Measurements from ENCODE around the gene NUP85. TPM values are rescaled to one million over a fixed set of nuclear protein-coding genes. Genes with fewer than 3 reads are reported as not detected.

The NUP85 gene
- polyA plus RNA-seq, 1 of the 3 experiments (the other 2 are of a cell fraction) = 80.5 TPM

DNA sequence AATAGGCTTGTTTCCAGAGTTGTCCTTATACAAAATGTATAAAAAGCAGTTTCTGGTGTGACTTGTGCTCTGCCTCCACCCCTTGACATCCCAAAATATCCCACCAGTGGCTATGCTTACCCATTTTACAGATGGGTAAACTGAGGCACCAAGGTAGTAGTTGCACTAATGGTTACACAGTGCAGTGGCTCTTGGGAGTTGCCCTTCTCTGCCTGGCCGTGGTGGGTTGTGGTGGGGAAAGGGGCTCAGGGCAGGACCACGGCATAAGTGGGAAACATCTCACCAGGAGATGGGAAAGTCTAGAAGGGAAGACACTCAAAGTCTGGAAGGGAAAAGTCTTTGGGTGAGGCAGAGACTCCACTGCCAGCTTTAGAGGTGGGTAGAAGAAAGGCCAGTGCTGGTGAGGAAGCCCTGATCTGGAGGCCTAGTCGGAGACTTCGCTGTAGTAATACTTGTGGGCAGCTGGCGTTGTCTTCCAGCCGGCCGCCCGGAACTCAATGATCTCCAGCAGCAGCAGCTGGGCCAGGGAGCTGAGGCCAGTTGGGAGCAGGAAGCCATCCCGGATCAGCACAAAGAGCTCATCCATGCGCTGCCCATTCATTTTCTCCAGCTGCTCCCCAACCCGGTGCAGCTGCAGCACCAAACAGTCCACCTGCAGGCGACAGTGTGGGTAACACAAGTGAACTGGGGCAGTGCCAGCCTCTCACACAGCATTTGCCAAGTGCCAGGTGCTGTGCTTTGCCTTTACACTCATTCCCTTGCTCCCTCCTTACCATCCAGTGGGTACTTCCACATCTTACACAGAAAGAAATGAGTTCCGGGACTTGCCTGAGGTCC, 61.1 kb downstream of the NUP85 start (continued):
- TF ChIP-seq YY1 (IDR thresholded peaks at IDR 0.05; ENCODE audit: low read depth) (no peak), FOXM1 (IDR thresholded peaks at IDR 0.05; ENCODE audit: low read depth) (no peak), ELF1 (IDR thresholded peaks at IDR 0.05) (no peak), SMC3 (IDR thresholded peaks at IDR 0.05; ENCODE audit: low read depth, low read length) (no peak), CHD2 (IDR thresholded peaks at IDR 0.05; ENCODE audit: low read length, partially characterized antibody) (no peak), RCOR1 (IDR thresholded peaks at IDR 0.05; ENCODE audit: low read length) (no peak), PBX3 (IDR thresholded peaks at IDR 0.05) (no peak), RXRA (IDR thresholded peaks at IDR 0.05; ENCODE audit: borderline replicate concordance, low read depth) (no peak)
- TF ChIP-seq, protein P1, sequence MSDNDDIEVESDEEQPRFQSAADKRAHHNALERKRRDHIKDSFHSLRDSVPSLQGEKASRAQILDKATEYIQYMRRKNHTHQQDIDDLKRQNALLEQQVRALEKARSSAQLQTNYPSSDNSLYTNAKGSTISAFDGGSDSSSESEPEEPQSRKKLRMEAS (IDR thresholded peaks at IDR 0.05; ENCODE audit: low read depth) = no peak
- TF ChIP-seq, protein P2, sequence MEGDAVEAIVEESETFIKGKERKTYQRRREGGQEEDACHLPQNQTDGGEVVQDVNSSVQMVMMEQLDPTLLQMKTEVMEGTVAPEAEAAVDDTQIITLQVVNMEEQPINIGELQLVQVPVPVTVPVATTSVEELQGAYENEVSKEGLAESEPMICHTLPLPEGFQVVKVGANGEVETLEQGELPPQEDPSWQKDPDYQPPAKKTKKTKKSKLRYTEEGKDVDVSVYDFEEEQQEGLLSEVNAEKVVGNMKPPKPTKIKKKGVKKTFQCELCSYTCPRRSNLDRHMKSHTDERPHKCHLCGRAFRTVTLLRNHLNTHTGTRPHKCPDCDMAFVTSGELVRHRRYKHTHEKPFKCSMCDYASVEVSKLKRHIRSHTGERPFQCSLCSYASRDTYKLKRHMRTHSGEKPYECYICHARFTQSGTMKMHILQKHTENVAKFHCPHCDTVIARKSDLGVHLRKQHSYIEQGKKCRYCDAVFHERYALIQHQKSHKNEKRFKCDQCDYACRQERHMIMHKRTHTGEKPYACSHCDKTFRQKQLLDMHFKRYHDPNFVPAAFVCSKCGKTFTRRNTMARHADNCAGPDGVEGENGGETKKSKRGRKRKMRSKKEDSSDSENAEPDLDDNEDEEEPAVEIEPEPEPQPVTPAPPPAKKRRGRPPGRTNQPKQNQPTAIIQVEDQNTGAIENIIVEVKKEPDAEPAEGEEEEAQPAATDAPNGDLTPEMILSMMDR (IDR thresholded peaks at IDR 0.05) = no peak

DNA sequence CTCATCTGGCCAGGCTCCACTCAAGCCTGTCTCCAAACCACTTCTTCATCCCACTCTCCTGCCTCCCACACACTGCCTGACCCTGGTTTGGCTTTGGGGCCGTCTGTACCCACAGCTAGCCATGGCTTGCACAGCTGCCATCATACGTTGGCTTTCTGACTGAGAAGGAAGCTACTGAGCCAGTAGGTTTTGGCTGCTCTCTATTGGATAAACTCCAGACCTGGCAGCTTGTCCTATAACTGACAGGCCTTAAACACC, 61.6 kb downstream of the NUP85 start:
- H3K9ac ChIP-seq = no peak overlapping the region
- POLR2A ChIA-PET = interaction anchor here (1.0 kb wide), 1 partner anchor 22 kb away, joined by 3 read pairs; the partner anchor contains the start of gene SLC25A19
- no peak overlapping the region for H2AFZ ChIP-seq (ENCODE audit: low read depth)
- H3K4me3 ChIP-seq (ENCODE audit: low read depth in 2 of 2, low read length in 1 of 2) = no peak overlapping the region
- H3K9me3 ChIP-seq = no peaks in the 10 kb centered on the region
- H3K79me2 ChIP-seq (ENCODE audit: insufficient read depth) = peaks cover 31% of the 10 kb centered on the region
- peaks cover 33 to 35% of the 10 kb centered on the region in 2 experiments for H3K36me3 ChIP-seq (replicated peaks in 1 of 2; ENCODE audit: control insufficient read depth in 1 of 2, insufficient read depth in 2 of 2, low read length in 1 of 2)
- no peaks in the 10 kb centered on the region for H4K20me1 ChIP-seq (ENCODE audit: insufficient read depth)
- H3K27me3 ChIP-seq (ENCODE audit: insufficient read depth) = no peaks in the 10 kb centered on the region
- no peak overlapping the region for H3K4me2 ChIP-seq
- H3F3A ChIP-seq (replicated peaks; ENCODE audit: insufficient read depth) = no peaks in the 10 kb centered on the region
- 77% methylated on average over 2 of the region's 2 CpGs for WGBS (ENCODE audit: low lambda C conversion rate)
- H3K27ac ChIP-seq (ENCODE audit: low read depth in 2 of 2, low read length in 1 of 2) = no peak overlapping the region
- CTCF ChIA-PET = interaction anchor here (2.0 to 6.0 kb wide), 2 partner anchors 56 to 146 kb away, joined by 7 to 58 read pairs; no protein-coding TSS in a partner anchor
- TF ChIP-seq MEF2A (IDR thresholded peaks at IDR 0.05; ENCODE audit: borderline replicate concordance, low read depth) = no peak
- no peak for TF ChIP-seq EP300 (IDR thresholded peaks at IDR 0.05; ENCODE audit: borderline replicate concordance in 1 of 2, low read depth in 1 of 2, low read length in 1 of 2)
- no peak for TF ChIP-seq MXI1 (IDR thresholded peaks at IDR 0.05; ENCODE audit: low read depth, low read length)
- no peak for TF ChIP-seq YY1 (IDR thresholded peaks at IDR 0.05; ENCODE audit: low read depth)
- peak; percentile 3 for DNase-seq
- H3K4me1 ChIP-seq (ENCODE audit: control insufficient read depth in 1 of 2, insufficient read depth in 2 of 2, low read depth in 1 of 2, low read length in 1 of 2) = peaks cover 17 to 28% of the 10 kb centered on the region in 2 experiments
- no peaks in the 10 kb centered on the region for H3K9me2 ChIP-seq

Measured in SK-N-SH (cell line).